ENCODE measurements around the gene CAPS.

The CAPS gene

DNA sequence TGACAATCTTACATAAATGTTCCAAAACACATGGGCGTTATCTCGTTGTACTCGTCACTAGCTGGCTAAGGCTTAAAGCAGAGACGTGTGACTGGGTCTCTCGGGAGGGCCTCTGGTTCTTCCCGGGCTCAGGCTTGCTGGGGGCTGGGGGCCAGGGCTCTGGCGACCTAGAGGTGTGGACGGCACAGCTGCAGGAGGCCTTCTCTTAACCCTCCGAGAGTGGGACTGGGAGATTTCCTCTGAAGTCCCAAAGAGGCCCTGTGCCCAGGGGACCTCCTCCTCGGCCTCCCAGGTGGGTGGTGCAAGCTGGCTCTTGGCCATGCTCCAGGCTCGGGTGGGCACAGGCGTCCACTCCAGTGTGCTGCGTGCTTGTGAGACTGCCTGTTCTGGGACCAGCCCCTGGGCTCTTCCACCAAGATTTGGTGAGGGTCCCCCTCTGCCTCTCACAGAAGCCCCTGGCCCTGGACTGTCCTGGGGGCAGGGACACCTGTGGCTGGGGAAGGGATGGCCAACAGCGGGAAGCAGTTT lies 2.2 kb downstream of the CAPS start:
- Histone ChIP-seq H3K4me1 (ENCODE audit: control insufficient read depth in 1 of 2, insufficient read depth in 2 of 2, low read length in 2 of 2) (peaks cover 0 to 10% of the 10 kb centered on the region in 2 donors), H3K27me3 (ENCODE audit: low read depth, low read length) (no peaks in the 10 kb centered on the region), H3K9me3 (ENCODE audit: control insufficient read depth in 1 of 2, low read length in 2 of 2) (no peaks in the 10 kb centered on the region), H3K4me3 (ENCODE audit: low read depth in 1 of 2, low read length in 2 of 2) (no peak overlapping the region), H3K36me3 (ENCODE audit: control insufficient read depth in 1 of 2, insufficient read depth in 2 of 2, low read length in 2 of 2) (peaks cover 12 to 53% of the 10 kb centered on the region in 2 donors), H3K27ac (ENCODE audit: low read length) (no peak overlapping the region)

DNA sequence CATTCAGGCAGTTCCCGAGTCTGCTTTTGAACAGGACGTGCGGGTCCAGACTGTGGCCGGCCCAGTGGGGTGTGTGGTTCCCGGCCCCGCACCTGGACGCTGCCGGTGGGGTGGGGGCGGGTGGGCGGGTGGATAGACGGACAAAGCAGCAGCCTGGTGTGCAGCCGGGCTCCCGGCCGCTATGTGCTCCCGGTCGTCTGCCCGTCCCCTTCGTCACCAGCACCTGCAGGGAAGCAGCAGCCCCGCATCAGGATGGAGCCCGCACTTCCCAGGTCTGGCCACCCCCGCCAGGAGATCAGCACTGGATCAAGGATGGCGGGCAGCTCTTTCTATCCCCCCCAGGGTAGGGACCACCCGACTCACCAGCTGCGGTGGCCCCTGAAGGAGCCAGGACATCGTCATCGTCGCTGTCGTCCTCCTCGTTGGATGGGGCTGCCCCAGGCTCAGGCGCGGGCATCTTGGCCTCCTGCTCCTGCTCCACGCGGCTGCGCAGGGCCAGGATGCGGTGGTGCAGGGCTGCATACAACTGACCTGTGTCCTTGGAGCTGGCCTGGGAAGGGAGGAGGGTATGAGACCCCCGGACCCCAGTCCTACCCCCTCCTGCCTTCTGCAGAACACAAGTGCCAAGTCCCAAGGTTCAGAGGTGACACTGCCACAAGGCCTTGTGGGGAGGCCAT lies 3.5 kb downstream of the CAPS start:
- Histone ChIP-seq H3K4me3 (ENCODE audit: low read depth in 1 of 2, low read length in 2 of 2) (no peak overlapping the region), H3K9me3 (ENCODE audit: control insufficient read depth in 1 of 2, low read length in 2 of 2) (no peaks in the 10 kb centered on the region), H3K4me1 (ENCODE audit: control insufficient read depth in 1 of 2, insufficient read depth in 2 of 2, low read length in 2 of 2) (peaks cover 0 to 10% of the 10 kb centered on the region in 2 donors), H3K27ac (ENCODE audit: low read length) (no peak overlapping the region), H3K36me3 (ENCODE audit: control insufficient read depth in 1 of 2, insufficient read depth in 2 of 2, low read length in 2 of 2) (peaks cover 21 to 65% of the 10 kb centered on the region in 2 donors), H3K27me3 (ENCODE audit: low read depth, low read length) (no peaks in the 10 kb centered on the region)

DNA sequence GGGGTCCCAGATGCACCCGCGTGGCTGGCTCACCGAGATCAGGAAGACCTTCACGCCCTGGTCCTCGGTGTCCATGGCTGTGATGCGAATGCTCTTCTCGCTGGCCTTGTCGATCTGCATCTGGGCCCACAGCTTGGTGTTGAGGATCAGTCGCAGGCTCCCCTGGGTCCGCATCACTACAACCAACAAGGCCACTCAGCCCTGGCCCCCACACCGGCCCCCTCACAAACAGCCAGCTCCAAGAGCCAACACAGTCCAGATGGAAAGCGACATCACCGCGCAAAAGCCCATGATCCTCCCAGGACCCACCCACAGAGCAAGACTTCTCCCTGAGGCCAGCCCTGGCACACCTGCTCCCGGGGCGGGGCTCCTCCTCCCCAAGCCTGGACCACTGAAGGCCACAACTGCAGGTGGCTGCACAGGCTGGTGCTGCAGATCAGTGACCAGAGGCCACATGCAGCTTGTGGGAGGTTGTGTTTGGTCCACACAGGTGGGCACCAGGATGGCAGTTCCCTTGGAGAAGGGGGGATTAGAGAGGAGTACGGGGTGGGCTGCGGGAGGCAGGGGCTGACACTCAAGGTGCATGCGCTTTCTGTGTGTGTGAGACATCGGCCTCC lies 4.5 kb downstream of the CAPS start:
- H3K4me1 ChIP-seq (ENCODE audit: control insufficient read depth in 1 of 2, insufficient read depth in 2 of 2, low read length in 2 of 2): peaks cover 0 to 10% of the 10 kb centered on the region in 2 donors
- H3K9me3 ChIP-seq (ENCODE audit: control insufficient read depth in 1 of 2, low read length in 2 of 2): no peaks in the 10 kb centered on the region
- H3K36me3 ChIP-seq (ENCODE audit: control insufficient read depth in 1 of 2, insufficient read depth in 2 of 2, low read length in 2 of 2): peaks cover 22 to 73% of the 10 kb centered on the region in 2 donors
- H3K27ac ChIP-seq (ENCODE audit: low read length): no peak overlapping the region
- H3K27me3 ChIP-seq (ENCODE audit: low read depth, low read length): no peaks in the 10 kb centered on the region
- H3K4me3 ChIP-seq (ENCODE audit: low read depth in 1 of 2, low read length in 2 of 2): no peak overlapping the region

DNA sequence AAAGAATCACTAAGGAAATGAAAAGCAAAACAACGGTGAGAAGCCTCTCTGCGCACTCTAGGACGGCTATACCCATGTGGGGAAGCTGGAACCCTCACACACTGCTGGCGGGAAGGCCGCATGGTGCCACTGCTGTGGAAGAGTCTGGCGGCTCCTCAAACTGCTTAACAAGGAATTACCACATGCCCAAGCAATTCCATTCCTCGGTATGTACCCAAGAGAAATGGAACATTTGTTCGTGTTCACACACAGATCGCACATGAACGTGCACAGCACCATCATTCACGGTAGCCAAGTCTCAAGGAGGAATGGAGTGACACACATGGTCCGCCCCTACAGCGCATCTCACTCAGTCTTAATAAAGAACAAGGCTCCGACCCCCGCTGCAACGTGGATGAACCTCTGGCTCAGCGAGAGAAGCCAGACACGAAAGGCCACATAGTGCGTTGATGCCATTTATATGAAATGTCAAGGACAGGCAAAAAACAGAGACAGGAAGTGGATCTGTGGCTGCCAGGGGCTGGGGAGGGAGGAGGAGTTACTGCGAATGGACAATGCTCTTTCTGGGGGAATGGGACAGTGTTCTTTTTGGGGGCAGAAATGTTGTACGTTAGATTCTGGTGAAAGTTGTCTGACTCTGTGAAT lies 7.6 kb downstream of the CAPS start:
- H3K4me3 ChIP-seq (ENCODE audit: low read depth in 1 of 2, low read length in 2 of 2): no peak overlapping the region
- peaks cover 37 to 91% of the 10 kb centered on the region in 2 donors for H3K36me3 ChIP-seq (ENCODE audit: control insufficient read depth in 1 of 2, insufficient read depth in 2 of 2, low read length in 2 of 2)
- peaks cover 0 to 15% of the 10 kb centered on the region in 2 donors for H3K4me1 ChIP-seq (ENCODE audit: control insufficient read depth in 1 of 2, insufficient read depth in 2 of 2, low read length in 2 of 2)
- no peak overlapping the region for H3K27ac ChIP-seq (ENCODE audit: low read length)
- H3K27me3 ChIP-seq (ENCODE audit: low read depth, low read length): no peaks in the 10 kb centered on the region
- no peaks in the 10 kb centered on the region for H3K9me3 ChIP-seq (ENCODE audit: control insufficient read depth in 1 of 2, low read length in 2 of 2)

DNA sequence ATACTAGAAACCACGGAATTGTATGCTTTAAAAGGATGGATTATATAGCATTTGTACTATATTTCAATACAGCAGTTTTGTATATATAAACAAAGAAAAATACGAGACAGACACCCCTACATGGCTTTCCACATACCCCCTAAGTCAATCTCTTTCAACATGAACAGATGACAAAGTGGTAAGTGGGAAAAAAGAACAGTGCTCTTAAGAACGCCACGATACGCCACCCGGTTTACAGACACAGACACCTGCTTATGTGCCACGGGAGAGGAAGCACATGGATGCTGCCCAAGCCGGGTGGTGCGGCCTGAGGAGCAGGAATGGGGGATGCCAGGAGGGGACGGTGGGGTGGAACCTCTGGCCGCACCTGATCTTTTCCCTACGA lies 8.1 kb downstream of the CAPS start:
- Histone ChIP-seq H3K9me3 (ENCODE audit: control insufficient read depth in 1 of 2, low read length in 2 of 2) (no peaks in the 10 kb centered on the region), H3K4me1 (ENCODE audit: control insufficient read depth in 1 of 2, insufficient read depth in 2 of 2, low read length in 2 of 2) (peaks cover 0 to 20% of the 10 kb centered on the region in 2 donors), H3K27ac (ENCODE audit: low read length) (no peak overlapping the region), H3K36me3 (ENCODE audit: control insufficient read depth in 1 of 2, insufficient read depth in 2 of 2, low read length in 2 of 2) (peaks cover 36 to 91% of the 10 kb centered on the region in 2 donors), H3K4me3 (ENCODE audit: low read depth in 1 of 2, low read length in 2 of 2) (no peak overlapping the region), H3K27me3 (ENCODE audit: low read depth, low read length) (no peaks in the 10 kb centered on the region)

DNA sequence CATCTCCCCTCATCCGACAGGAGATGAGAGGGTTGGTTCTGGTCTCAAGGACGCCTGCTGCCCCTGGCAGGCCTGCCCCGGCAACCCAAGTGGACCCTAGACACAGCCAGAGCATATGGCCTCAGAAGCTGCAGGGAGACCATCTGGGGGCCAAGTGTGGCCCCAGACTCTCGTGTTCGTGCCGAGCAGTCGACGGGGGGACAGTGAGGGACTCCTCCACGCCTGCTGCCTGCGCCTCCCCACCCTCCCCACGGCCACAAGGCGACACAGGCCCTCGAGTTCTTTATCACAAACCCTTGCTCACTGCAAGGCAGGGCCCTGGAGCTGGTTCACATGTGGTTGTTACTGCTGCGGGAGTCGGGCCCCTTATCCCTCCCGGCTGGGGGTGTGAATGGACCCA lies 9.3 kb downstream of the CAPS start:
- Histone ChIP-seq H3K27ac (ENCODE audit: low read length) (no peak overlapping the region), H3K9me3 (ENCODE audit: control insufficient read depth in 1 of 2, low read length in 2 of 2) (no peaks in the 10 kb centered on the region), H3K27me3 (ENCODE audit: low read depth, low read length) (no peaks in the 10 kb centered on the region), H3K4me1 (ENCODE audit: control insufficient read depth in 1 of 2, insufficient read depth in 2 of 2, low read length in 2 of 2) (peaks cover 0 to 32% of the 10 kb centered on the region in 2 donors), H3K4me3 (ENCODE audit: low read depth in 1 of 2, low read length in 2 of 2) (no peak overlapping the region), H3K36me3 (ENCODE audit: control insufficient read depth in 1 of 2, insufficient read depth in 2 of 2, low read length in 2 of 2) (peaks cover 45 to 90% of the 10 kb centered on the region in 2 donors)

DNA sequence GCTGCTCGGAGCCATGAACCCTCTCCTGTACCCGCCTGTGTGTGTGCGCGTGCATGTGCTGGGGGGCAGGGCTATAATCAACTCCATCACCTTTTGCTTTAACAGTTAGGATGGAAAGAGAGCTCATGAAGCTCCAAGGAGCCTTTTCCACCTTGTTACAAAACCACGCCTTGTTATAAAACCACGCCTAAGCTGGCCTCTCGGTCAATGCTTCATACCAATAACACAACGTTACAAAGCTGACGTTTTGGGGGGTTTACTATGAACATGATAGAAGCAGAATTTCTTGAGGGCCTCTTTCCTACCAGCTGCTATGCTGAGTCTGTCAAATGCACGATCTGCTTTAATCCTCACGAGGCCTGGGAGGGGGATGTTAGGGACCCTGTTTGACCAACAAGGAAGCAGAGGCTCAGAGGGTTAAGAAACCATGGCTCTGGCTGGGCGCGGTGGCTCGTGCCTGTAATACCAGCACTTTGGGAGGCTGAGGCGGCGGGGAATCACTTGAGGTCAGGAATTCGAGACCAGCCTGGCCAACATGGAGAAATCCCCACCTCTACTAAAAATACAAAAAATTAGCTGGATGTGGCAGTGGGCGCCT lies 11.9 kb downstream of the CAPS start:
- Histone ChIP-seq H3K4me3 (ENCODE audit: low read depth in 1 of 2, low read length in 2 of 2) (no peak overlapping the region), H3K36me3 (ENCODE audit: control insufficient read depth in 1 of 2, insufficient read depth in 2 of 2, low read length in 2 of 2) (peaks cover 67 to 89% of the 10 kb centered on the region in 2 donors), H3K4me1 (ENCODE audit: control insufficient read depth in 1 of 2, insufficient read depth in 2 of 2, low read length in 2 of 2) (peaks cover 0 to 34% of the 10 kb centered on the region in 2 donors), H3K9me3 (ENCODE audit: control insufficient read depth in 1 of 2, low read length in 2 of 2) (no peaks in the 10 kb centered on the region), H3K27me3 (ENCODE audit: low read depth, low read length) (no peaks in the 10 kb centered on the region), H3K27ac (ENCODE audit: low read length) (peak overlapping the region; percentile 80)

DNA sequence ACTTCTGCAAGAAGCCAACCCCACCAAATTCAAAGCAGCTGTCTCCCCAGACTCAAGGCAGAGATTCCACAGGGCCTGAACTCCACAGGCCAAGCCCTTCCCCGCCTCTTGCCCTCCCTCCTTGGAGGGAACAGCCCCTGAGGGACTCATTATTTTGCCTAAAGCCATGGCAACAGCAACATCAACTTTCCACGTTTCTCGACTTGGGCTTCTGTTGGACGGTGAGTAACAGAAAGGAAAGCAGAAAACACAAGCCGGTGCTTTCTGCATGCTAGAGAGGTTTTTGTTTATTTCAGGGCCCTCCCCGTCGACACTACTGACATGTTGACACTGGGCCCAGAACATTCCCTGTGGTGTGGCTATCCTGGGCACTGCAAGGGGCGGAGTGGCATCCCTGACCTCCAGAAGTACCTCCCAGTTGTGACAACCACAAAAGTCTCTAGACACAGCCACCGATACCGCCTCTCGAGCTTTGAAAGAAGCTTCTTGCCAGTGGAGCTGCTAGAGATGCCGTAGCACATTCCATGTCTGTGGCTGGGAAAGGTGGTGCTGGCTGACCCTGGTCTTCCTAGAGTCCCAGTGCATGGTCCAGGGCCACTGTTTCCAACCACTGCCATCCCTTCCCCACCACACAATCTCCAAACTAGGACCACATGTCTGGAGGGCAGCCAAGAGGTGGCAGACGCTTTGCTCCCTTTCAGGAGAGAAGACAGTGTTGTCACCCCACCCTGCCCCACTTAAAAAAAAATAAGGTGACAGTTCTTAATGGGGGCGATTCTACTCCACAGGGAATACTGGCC lies 12.8 kb downstream of the CAPS start:
- Histone ChIP-seq H3K9me3 (ENCODE audit: control insufficient read depth in 1 of 2, low read length in 2 of 2) (no peaks in the 10 kb centered on the region), H3K4me3 (ENCODE audit: low read depth in 1 of 2, low read length in 2 of 2) (peak overlapping the region in 1 of 2 donors; percentile 14), H3K27ac (ENCODE audit: low read length) (peak overlapping the region; percentile 80), H3K36me3 (ENCODE audit: control insufficient read depth in 1 of 2, insufficient read depth in 2 of 2, low read length in 2 of 2) (peaks cover 68 to 86% of the 10 kb centered on the region in 2 donors), H3K27me3 (ENCODE audit: low read depth, low read length) (no peaks in the 10 kb centered on the region), H3K4me1 (ENCODE audit: control insufficient read depth in 1 of 2, insufficient read depth in 2 of 2, low read length in 2 of 2) (peaks cover 0 to 42% of the 10 kb centered on the region in 2 donors)

DNA sequence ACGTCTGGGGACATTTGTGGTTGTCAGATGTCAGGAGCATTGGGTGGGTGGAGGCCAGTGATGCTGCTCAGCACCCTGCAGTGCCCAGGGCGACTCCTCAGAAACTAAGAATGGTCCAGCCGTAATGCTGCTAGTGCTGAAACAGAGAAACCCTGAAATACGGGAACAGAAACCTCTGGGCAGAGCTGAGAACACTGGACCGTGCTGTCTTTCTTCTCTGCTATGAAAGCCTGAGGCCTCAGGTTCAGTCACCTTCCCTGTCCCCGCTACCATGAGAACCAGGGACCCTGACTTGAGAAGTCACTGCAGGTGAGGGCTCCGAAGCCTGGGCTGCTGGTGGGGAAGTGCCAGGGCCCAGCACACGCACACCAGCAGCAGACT lies 13.4 kb downstream of the CAPS start:
- Histone ChIP-seq H3K4me1 (ENCODE audit: control insufficient read depth in 1 of 2, insufficient read depth in 2 of 2, low read length in 2 of 2) (peaks cover 0 to 47% of the 10 kb centered on the region in 2 donors), H3K36me3 (ENCODE audit: control insufficient read depth in 1 of 2, insufficient read depth in 2 of 2, low read length in 2 of 2) (peaks cover 65 to 86% of the 10 kb centered on the region in 2 donors), H3K27ac (ENCODE audit: low read length) (peak overlapping the region; percentile 80), H3K27me3 (ENCODE audit: low read depth, low read length) (no peaks in the 10 kb centered on the region), H3K4me3 (ENCODE audit: low read depth in 1 of 2, low read length in 2 of 2) (no peak overlapping the region), H3K9me3 (ENCODE audit: control insufficient read depth in 1 of 2, low read length in 2 of 2) (no peaks in the 10 kb centered on the region)

DNA sequence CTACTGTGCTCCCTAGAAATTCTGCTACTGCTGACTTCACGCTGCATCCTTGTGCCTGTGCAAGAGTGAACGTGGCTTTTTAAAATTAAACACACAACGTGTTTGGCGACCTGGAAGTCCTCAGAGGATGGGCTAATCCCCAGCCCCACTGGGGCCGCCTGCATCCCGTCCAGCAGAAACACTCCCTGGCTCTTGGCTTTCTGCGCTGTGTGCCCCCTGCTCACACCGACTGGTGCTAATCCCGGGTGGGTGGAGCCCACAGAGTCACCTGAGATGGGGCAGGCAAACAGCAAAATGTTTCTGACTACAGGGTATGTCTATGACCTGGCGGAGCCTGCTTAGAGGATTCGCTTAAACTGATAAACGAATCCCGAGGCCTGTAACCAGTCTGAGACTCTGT lies 15.1 kb downstream of the CAPS start:
- no peaks in the 10 kb centered on the region for H3K27me3 ChIP-seq (ENCODE audit: low read depth, low read length)
- H3K9me3 ChIP-seq (ENCODE audit: control insufficient read depth in 1 of 2, low read length in 2 of 2): no peaks in the 10 kb centered on the region
- peaks cover 3 to 64% of the 10 kb centered on the region in 2 donors for H3K4me1 ChIP-seq (ENCODE audit: control insufficient read depth in 1 of 2, insufficient read depth in 2 of 2, low read length in 2 of 2)
- H3K36me3 ChIP-seq (ENCODE audit: control insufficient read depth in 1 of 2, insufficient read depth in 2 of 2, low read length in 2 of 2): peaks cover 58 to 78% of the 10 kb centered on the region in 2 donors
- H3K27ac ChIP-seq (ENCODE audit: low read length): no peak overlapping the region
- no peak overlapping the region for H3K4me3 ChIP-seq (ENCODE audit: low read depth in 1 of 2, low read length in 2 of 2)

Measured in muscle layer of duodenum (tissue), 2 donors.